ENCODE measurements around the gene MBOAT7.
A peak's percentile ranks its signal among the peaks of the same experiment; 100 is the strongest.
"Not testable (repeated sequence)": the region's sequence is repeated elsewhere in the genome, so short reads cannot be mapped to it uniquely, and the experiment has no call there.

The MBOAT7 gene

DNA sequence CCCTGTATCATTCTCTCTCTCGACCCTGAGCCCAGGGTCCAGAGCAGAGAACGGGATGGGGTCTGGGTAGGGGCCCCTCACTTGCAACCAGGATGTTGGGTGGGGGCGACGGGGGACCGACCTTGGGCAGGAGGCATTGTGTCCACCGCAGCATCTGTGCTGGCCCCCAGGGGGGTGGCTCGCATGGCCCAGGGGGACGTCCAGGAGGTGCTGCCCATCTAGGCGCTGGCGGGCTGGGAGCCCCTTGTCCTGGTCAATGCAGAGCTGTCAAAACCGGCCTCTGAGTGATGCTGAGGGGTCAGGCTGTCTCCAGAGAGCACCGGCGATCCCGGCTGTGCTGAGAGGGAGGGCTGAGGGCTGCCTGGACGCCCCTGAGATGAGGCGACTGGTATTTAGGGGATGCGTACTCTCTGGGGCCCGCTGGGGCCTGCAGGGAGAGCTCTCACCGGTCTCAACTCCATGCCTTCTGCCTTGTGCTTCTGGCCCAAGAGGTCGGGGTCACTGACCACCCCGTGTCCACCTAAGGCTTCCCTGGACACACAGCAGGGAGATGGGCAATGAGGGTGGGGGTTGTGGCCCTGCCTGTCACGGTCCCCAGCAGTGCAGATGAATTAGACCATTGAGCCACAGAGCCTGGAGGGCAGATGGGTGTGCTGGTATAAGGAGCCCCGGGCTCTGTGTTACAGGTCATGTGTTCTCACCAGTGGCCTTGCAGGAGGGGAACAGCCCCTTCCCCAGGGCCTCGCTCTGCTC, 19.9 kb upstream of the MBOAT7 start:
- DNase-seq (ENCODE audit: low spot score): no peak

GRCh38 chr19:54208784-54209057, 19.3 kb upstream of the MBOAT7 start:
- DNase-seq (ENCODE audit: low spot score): no peak

DNA sequence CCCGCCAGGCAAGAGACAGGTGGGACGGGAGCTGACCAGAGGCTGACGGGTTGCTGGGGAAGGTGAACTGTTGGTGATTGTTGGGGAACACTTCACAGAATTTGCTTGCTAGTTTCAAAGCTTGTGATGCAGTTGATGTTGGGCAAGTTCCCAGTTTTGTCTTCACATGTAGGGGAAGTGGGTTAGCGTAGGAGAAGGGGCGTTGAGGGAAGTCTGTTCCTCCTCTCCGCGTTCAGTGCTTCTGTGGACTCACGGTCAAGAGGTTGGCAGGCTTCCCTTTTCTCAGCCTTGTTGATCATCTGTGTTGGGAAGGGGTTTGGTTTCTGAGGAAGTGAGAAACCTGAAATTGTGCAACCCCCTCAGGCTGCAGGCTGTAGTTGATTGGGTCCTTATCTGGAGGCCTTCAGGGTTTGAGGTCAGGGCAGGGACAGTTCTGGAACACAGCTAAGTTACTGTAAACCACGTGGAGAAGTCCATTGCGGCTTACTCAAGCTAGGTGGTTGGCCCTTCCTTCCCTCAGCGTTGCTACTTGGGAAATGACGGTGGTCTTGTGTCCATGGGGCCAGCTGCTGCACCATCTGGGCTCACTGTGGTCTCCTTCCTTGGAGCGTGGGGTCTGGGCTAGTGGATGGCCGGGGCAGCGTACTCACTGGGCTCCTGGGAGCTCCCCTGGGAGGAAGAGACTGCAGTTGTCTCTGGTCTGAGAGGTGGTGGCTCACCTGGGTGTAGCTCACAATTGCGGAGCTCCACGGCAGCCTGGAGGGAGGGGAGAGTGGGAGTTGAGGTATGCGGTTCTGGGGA, 18.8 kb upstream of the MBOAT7 start:
- DNase-seq (ENCODE audit: low spot score): peak; percentile 38

DNA sequence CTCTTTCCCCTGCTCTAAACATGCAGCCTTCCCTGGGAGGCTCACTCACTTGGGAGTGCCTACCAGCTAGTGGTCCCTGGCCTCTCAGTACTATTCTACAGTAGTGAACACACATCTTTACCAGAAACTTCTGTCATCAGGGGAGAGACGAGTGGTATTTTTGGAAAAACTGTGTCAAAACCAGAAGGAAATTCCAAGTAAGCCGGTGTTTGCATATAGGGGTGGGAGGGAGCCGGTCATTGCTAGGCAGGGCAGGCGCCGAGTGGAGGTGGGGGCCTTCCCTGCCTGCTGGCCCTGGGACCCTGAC, 18.2 kb upstream of the MBOAT7 start:
- DNase-seq (ENCODE audit: low spot score): no peak

GRCh38 chr19:54207193-54207592, 17.8 kb upstream of the MBOAT7 start:
- DNase-seq (ENCODE audit: low spot score): not testable (repeated sequence)

- DNase-seq (ENCODE audit: low spot score): no peak
These were observed 17.4 kb upstream of the MBOAT7 start for GRCh38 chr19:54206831-54207177.

GRCh38 chr19:54206030-54206830, 16.9 kb upstream of the MBOAT7 start:
- DNase-seq (ENCODE audit: low spot score): no peak

GRCh38 chr19:54204767-54205468, 15.5 kb upstream of the MBOAT7 start:
- DNase-seq (ENCODE audit: low spot score): no peak

DNA sequence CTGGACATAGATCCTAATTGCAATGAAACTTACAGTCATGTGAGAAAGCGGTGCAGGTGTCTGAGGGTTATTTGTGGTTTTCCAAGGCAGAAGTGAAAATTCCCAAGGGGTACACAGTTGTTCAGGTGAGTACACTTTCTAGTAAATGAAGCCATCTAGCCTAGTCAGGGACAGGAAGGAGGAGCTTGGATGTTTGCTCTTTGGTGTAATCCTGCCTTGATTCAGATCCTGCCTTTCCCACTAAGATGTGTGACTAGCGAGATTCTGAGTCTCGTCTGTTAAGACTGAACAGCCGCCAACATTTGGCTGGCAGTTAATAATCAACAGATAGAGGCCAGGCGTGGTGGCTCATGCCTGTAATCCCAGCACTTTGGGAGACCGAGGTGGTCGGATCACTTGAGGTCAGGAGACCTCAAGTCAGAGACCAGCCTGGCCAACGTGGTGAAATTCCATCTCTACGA, 13.8 kb upstream of the MBOAT7 start:
- DNase-seq (ENCODE audit: low spot score): no peak

GRCh38 chr19:54201980-54202379, 12.6 kb upstream of the MBOAT7 start:
- DNase-seq (ENCODE audit: low spot score): no peak

- DNase-seq (ENCODE audit: low spot score): no peak
These were observed 11.9 kb upstream of the MBOAT7 start for GRCh38 chr19:54201172-54201701.

DNA sequence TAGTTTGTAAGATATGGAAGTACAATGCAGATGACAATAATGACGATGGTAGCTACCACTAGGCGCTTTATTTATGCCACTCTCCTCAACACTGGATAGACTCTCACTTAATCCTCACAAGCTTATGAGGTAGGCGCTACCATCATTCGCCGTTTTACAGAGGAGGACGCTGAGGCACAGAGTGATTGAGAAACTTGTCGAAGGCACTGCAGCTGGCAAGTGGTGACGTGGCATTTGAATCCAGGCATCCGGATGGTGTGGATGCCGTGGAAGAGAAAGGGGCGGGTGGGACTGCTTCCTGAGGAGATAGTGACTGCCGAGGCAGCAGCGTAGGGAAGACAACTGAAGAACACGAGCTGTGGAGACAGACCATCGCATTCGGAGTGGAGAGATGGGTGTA, 10.0 kb upstream of the MBOAT7 start:
- no peak for DNase-seq (ENCODE audit: low spot score)

DNA sequence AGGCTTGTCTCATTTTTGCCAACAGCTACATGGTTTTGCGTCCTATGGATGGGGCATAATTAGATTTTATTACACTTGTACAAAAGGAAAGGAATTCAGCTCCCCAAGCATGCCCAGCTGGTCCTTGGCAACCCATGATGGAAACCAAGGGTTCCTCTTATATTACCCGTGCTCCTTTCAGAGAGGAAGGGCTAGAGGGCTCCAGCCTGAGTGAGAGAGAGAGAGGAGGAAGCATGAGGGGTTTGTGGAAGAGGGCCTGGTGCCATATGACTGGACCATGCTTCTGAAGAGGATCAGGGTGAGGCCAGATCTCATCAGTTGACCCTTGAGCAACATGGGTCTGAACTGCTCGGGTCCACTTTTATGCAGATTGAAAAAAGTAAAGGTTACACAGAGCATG, 7.7 kb upstream of the MBOAT7 start:
- no peak for DNase-seq (ENCODE audit: low spot score)

- no peak for DNase-seq (ENCODE audit: low spot score)
These were observed 7.2 kb upstream of the MBOAT7 start for GRCh38 chr19:54196536-54196935.

DNA sequence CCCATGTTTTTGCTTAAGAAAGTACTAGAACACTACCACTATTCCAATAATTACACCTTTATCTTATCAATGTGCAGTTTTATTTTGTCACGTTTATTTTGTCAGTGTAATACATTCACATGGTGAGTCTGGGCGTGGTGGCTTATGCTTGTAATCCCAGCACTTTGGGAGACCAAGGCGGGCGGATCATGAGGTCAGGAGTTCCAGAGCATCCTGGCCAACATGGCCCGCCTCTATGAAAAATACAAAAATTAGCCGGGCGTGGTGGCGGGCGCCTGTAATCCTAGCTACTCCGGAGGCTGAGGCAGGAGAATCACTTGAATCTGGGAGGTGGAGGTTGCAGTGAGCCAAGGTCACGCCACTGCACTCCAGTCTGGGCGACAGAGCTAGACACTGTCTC, 5.1 kb upstream of the MBOAT7 start:
- DNase-seq (ENCODE audit: low spot score): not testable (repeated sequence)

DNA sequence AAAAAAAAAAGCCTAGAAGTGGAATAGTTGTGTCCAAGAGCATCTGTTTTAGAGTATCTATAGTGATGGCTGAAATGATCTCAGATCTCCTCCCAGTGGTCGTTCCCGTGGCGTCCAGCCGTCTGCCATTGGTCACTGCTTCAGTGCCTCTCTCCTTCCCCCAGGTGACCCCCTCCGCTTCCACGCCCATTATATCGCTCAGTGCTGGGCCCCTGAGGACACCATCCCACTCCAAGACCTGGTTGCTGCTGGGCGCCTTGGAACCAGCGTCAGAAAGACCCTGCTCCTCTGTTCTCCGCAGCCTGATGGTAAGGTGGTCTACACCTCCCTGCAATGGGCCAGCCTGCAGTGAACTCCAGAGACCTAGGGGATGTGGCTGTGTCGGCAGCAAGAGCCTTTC, 3.6 kb upstream of the MBOAT7 start:
- no peak for DNase-seq (ENCODE audit: low spot score)

DNA sequence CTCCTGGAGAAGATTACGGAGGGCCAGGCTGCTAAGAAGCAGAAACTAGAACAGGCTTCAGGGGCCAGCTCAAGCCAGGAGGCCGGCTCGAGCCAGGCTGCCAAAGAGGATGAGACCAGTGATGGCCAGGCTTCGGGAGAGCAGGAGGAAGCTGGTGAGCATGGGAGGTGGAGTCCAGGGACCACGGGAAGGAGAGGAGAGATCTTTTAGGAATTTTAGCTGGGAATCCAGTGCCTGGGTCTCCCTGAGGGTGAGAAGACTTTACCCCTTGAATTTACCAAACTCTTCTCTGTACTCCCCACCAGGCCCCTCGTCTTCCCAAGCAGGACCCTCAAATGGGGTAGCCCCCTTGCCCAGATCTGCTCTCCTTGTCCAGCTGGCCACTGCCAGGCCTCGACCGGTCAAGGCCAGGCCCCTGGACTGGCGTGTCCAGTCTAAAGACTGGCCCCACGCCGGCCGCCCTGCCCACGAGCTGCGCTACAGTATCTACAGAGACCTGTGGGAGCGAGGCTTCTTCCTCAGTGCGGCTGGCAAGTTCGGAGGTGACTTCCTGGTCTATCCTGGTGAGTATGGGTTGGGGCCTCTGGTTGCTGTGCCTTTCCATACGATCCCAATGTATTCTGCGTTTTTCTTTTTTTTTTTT, 2.6 kb upstream of the MBOAT7 start:
- no peak for DNase-seq (ENCODE audit: low spot score)

GRCh38 chr19:54191011-54191810, 1.8 kb upstream of the MBOAT7 start, which contains the start of gene TSEN34:
TSEN34 (plus strand) TSS chr19:54191308; CDS start chr19:54191365, 57 bp downstream.
- DNase-seq (ENCODE audit: low spot score): peak; percentile 86

- peak; percentile 99 for DNase-seq (ENCODE audit: low spot score)
These were observed 1.2 kb upstream of the MBOAT7 start for GRCh38 chr19:54190503-54191010.

- peak; percentile 100 for DNase-seq (ENCODE audit: low spot score)
These were observed 539 bp upstream of the MBOAT7 start for GRCh38 chr19:54189735-54190502.
